Mesenchymal stem cell (in vitro differentiated cells and primary cell): Measurements from ENCODE around the gene SPATA31D4.

Source experiments
- DNase-seq: peaks from one replicate; pipeline ENCODE4 v3.0.0-alpha.2; 2013
- H2AFZ ChIP-seq: one replicate; pipeline ENCODE4 v1.6.1; 2013; ENCODE audit warnings: low read depth, mild to moderate bottlenecking, control low read depth, inconsistent platforms, low read length, moderate library complexity
- H2AK5ac ChIP-seq: 2 replicates; pipeline ENCODE4 v1.6.1; 2013; ENCODE audit warnings: low read length, moderate library complexity, mild to moderate bottlenecking, inconsistent platforms; ENCODE audit not compliant: severe bottlenecking
- H2BK120ac ChIP-seq: one replicate; pipeline ENCODE4 v1.6.1; 2013; ENCODE audit warnings: low read depth, mild to moderate bottlenecking, inconsistent platforms, low read length, moderate library complexity
- H2BK12ac ChIP-seq, 2 experiments: one replicate each; pipeline ENCODE4 v1.6.1; 2013; ENCODE audit warnings: inconsistent platforms in 2 of 2, low read length in 2 of 2, mild to moderate bottlenecking in 2 of 2, moderate library complexity in 2 of 2, control low read depth in 1 of 2
- H2BK15ac ChIP-seq: one replicate; pipeline ENCODE4 v1.6.1; 2013; ENCODE audit warnings: mild to moderate bottlenecking, low read depth, inconsistent platforms; ENCODE audit not compliant: poor library complexity, severe bottlenecking
- H2BK5ac ChIP-seq: 2 replicates; pipeline ENCODE4 v1.6.1; 2013; ENCODE audit warnings: low read depth, mild to moderate bottlenecking, low read length, control low read depth, inconsistent platforms; ENCODE audit not compliant: poor library complexity, severe bottlenecking
- H3K14ac ChIP-seq, 2 experiments: one replicate each; pipeline ENCODE4 v1.6.1; 2013; ENCODE audit warnings: inconsistent platforms in 2 of 2, low read length in 2 of 2, control low read depth in 1 of 2, mild to moderate bottlenecking in 1 of 2, moderate library complexity in 1 of 2
- H3K18ac ChIP-seq, 2 experiments: one replicate each; pipeline ENCODE4 v1.6.1; 2013; ENCODE audit warnings: inconsistent platforms in 2 of 2, low read length in 2 of 2, control low read depth in 1 of 2, low read depth in 1 of 2, mild to moderate bottlenecking in 1 of 2
- H3K23ac ChIP-seq, 2 experiments: one replicate each; pipeline ENCODE4 v1.6.1; 2013; ENCODE audit warnings: inconsistent platforms in 2 of 2, low read length in 2 of 2, mild to moderate bottlenecking in 2 of 2, moderate library complexity in 2 of 2, control low read depth in 1 of 2
- H3K27ac ChIP-seq: 2 replicates; pipeline ENCODE4 v1.5.1; 2013; ENCODE audit warnings: mild to moderate bottlenecking, moderate library complexity, low read length, control low read depth, inconsistent platforms; ENCODE audit not compliant: poor library complexity, severe bottlenecking
- H3K27me3 ChIP-seq, 2 experiments: 2 replicates each; pipeline versions ENCODE4 v1.6.1 to v1.7.0; 2013; ENCODE audit warnings: low read length in 2 of 2, mild to moderate bottlenecking in 2 of 2, moderate library complexity in 2 of 2, control low read depth in 1 of 2, inconsistent platforms in 1 of 2; ENCODE audit not compliant: control insufficient read depth in 1 of 2, insufficient read depth in 1 of 2
- H3K36me3 ChIP-seq, 2 experiments: 2 replicates each; pipeline versions ENCODE4 v1.6.1 to v1.7.0; 2013; ENCODE audit warnings: low read length in 2 of 2, control low read depth in 1 of 2, inconsistent platforms in 1 of 2, low read depth in 1 of 2, mild to moderate bottlenecking in 1 of 2; ENCODE audit not compliant: insufficient read depth in 2 of 2, control insufficient read depth in 1 of 2
- H3K4ac ChIP-seq, 2 experiments: one replicate each; pipeline ENCODE4 v1.6.1; 2013; ENCODE audit warnings: inconsistent platforms in 2 of 2, low read length in 2 of 2, mild to moderate bottlenecking in 2 of 2, moderate library complexity in 2 of 2, control low read depth in 1 of 2, low read depth in 1 of 2
- H3K4me1 ChIP-seq: 2 replicates; pipeline ENCODE4 v1.6.1; 2013; ENCODE audit warnings: low read depth, low read length, control low read depth; ENCODE audit not compliant: control insufficient read depth, insufficient read depth
- H3K4me2 ChIP-seq: 2 replicates; pipeline ENCODE4 v1.6.1; 2013; ENCODE audit warnings: low read length, mild to moderate bottlenecking, inconsistent platforms; ENCODE audit not compliant: poor library complexity, severe bottlenecking
- H3K4me3 ChIP-seq, 2 experiments: 2 replicates each; pipeline versions ENCODE4 v1.5.1 to v1.7.0; 2013; ENCODE audit warnings: low read length in 2 of 2, mild to moderate bottlenecking in 2 of 2, control low read depth in 1 of 2, low read depth in 1 of 2; ENCODE audit not compliant: insufficient read depth in 1 of 2
- H3K79me1 ChIP-seq: replicated peaks from 2 replicates; pipeline ENCODE4 v1.6.1; 2013; ENCODE audit warnings: mild to moderate bottlenecking, control low read depth, low read length, inconsistent platforms; ENCODE audit not compliant: poor library complexity, severe bottlenecking
- H3K9ac ChIP-seq: 2 replicates; pipeline ENCODE4 v1.7.0; 2013; ENCODE audit warnings: mild to moderate bottlenecking, low read length, moderate library complexity
- H3K9me3 ChIP-seq: 2 replicates; pipeline ENCODE4 v1.7.0; 2013; ENCODE audit warnings: mild to moderate bottlenecking, low read length; ENCODE audit not compliant: control insufficient read depth
- H4K8ac ChIP-seq: one replicate; pipeline ENCODE4 v1.6.1; 2013; ENCODE audit warnings: inconsistent platforms, mild to moderate bottlenecking, low read length, moderate library complexity
- H4K91ac ChIP-seq: one replicate; pipeline ENCODE4 v1.6.1; 2013; ENCODE audit warnings: mild to moderate bottlenecking, low read length, inconsistent platforms
- WGBS: methylation state at CpG from one replicate; pipeline ENCODE4 v1.1.7; 2013; ENCODE audit warnings: mixed read lengths; 5-methylcytosine and 5-hydroxymethylcytosine counted together

SPATA31D4 gene

GRCh38 chr9:81976351-81976750, 48.1 kb downstream of the SPATA31D4 start:
- Histone ChIP-seq H3K9ac (no peak overlapping the region), H3K4me3 (no peak overlapping the region), H4K91ac (no peak overlapping the region), H3K27me3 (no peaks in the 10 kb centered on the region), H3K4ac (no peak overlapping the region), H3K23ac (no peak overlapping the region), H2BK12ac (no peak overlapping the region), H2AK5ac (no peak overlapping the region), H3K4me2 (no peak overlapping the region), H2BK120ac (no peak overlapping the region), H3K79me1 (no peaks in the 10 kb centered on the region), H3K27ac (no peak overlapping the region), H3K18ac (no peak overlapping the region), H3K9me3 (peaks cover 6% of the 10 kb centered on the region), H3K14ac (no peak overlapping the region), H2BK5ac (no peak overlapping the region), H3K4me1 (no peaks in the 10 kb centered on the region), H3K36me3 (no peaks in the 10 kb centered on the region), H2BK15ac (no peak overlapping the region), H2AFZ (no peak overlapping the region), H4K8ac (no peak overlapping the region)
- 90% methylated on average over 11 of the region's 11 CpGs for WGBS
- no peak for DNase-seq

- Histone ChIP-seq H3K23ac (no peak overlapping the region), H3K4ac (no peak overlapping the region), H4K8ac (no peak overlapping the region), H2AK5ac (no peak overlapping the region), H3K4me1 (no peaks in the 10 kb centered on the region), H3K79me1 (no peaks in the 10 kb centered on the region), H2BK5ac (no peak overlapping the region), H3K27ac (no peak overlapping the region), H2BK12ac (no peak overlapping the region), H3K14ac (no peak overlapping the region), H3K4me3 (no peak overlapping the region), H3K36me3 (no peaks in the 10 kb centered on the region), H3K9ac (no peak overlapping the region), H3K18ac (no peak overlapping the region), H2AFZ (no peak overlapping the region), H3K27me3 (no peaks in the 10 kb centered on the region), H3K4me2 (no peak overlapping the region), H4K91ac (no peak overlapping the region), H2BK15ac (no peak overlapping the region), H3K9me3 (peaks cover 3% of the 10 kb centered on the region), H2BK120ac (no peak overlapping the region)
- DNase-seq, result no peak
- 90% methylated on average over 2 of the region's 2 CpGs for WGBS
Measured at GRCh38 chr9:81979196-81979595, 51.0 kb downstream of the SPATA31D4 start.

- H3K14ac ChIP-seq, result no peak overlapping the region
- H3K23ac ChIP-seq, result no peak overlapping the region
- H3K79me1 ChIP-seq, result no peaks in the 10 kb centered on the region
- H3K4me3 ChIP-seq, result no peak overlapping the region
- no peak overlapping the region for H3K18ac ChIP-seq
- no peak overlapping the region for H4K91ac ChIP-seq
- no peak overlapping the region for H3K9ac ChIP-seq
- H2AK5ac ChIP-seq, result no peak overlapping the region
- H2BK12ac ChIP-seq, result no peak overlapping the region
- no peak overlapping the region for H2BK120ac ChIP-seq
- H4K8ac ChIP-seq, result no peak overlapping the region
- H3K36me3 ChIP-seq, result no peaks in the 10 kb centered on the region
- H3K27me3 ChIP-seq, result no peaks in the 10 kb centered on the region
- no peak overlapping the region for H2BK5ac ChIP-seq
- H2BK15ac ChIP-seq, result no peak overlapping the region
- no peak overlapping the region for H3K4me2 ChIP-seq
- no peaks in the 10 kb centered on the region for H3K9me3 ChIP-seq
- no peak for DNase-seq
- H2AFZ ChIP-seq, result no peak overlapping the region
- H3K4me1 ChIP-seq, result no peaks in the 10 kb centered on the region
- H3K27ac ChIP-seq, result no peak overlapping the region
- H3K4ac ChIP-seq, result no peak overlapping the region
Measured at GRCh38 chr9:81980568-81980967, 52.3 kb downstream of the SPATA31D4 start.

- no peak overlapping the region for H4K8ac ChIP-seq
- H2BK5ac ChIP-seq, result no peak overlapping the region
- no peaks in the 10 kb centered on the region for H3K9me3 ChIP-seq
- H3K23ac ChIP-seq, result no peak overlapping the region
- no peak overlapping the region for H2AFZ ChIP-seq
- DNase-seq, result no peak
- no peaks in the 10 kb centered on the region for H3K4me1 ChIP-seq
- no peak overlapping the region for H3K14ac ChIP-seq
- H3K4ac ChIP-seq, result no peak overlapping the region
- H3K79me1 ChIP-seq, result no peaks in the 10 kb centered on the region
- no peak overlapping the region for H4K91ac ChIP-seq
- H3K4me2 ChIP-seq, result no peak overlapping the region
- no peak overlapping the region for H3K27ac ChIP-seq
- H2BK120ac ChIP-seq, result no peak overlapping the region
- H2BK12ac ChIP-seq, result no peak overlapping the region
- H2BK15ac ChIP-seq, result no peak overlapping the region
- WGBS, result 94% methylated on average over 4 of the region's 4 CpGs
- no peak overlapping the region for H2AK5ac ChIP-seq
- H3K4me3 ChIP-seq, result no peak overlapping the region
- no peaks in the 10 kb centered on the region for H3K27me3 ChIP-seq
- H3K18ac ChIP-seq, result no peak overlapping the region
- no peaks in the 10 kb centered on the region for H3K36me3 ChIP-seq
- H3K9ac ChIP-seq, result no peak overlapping the region
Measured at GRCh38 chr9:81981883-81982282, 53.7 kb downstream of the SPATA31D4 start.
